CD14-positive monocyte (primary cell): ENCODE data around the gene ASCL3. TPM values are rescaled to one million over a fixed set of nuclear protein-coding genes. Genes with fewer than 3 reads are reported as not detected.

ENCODE experiments used
- DNase-seq, 3 donors: peaks; one replicate each; pipeline ENCODE4 v3.0.0-alpha.2; 2011 to 2022
- H2AFZ ChIP-seq: 2 replicates; pipeline ENCODE4 v1.6.0; 2012; ENCODE audit warnings: mild to moderate bottlenecking, low read depth, low read length, inconsistent platforms; ENCODE audit not compliant: insufficient read depth, poor library complexity, severe bottlenecking
- H3K27ac ChIP-seq, 2 donors: 1 replicate in 1 of 2; 2 replicates in 1 of 2; pipeline ENCODE4 v1.5.1; 2012 to 2013; ENCODE audit warnings: low read length in 2 of 2, control low read depth in 1 of 2, inconsistent platforms in 1 of 2, low read depth in 1 of 2, mild to moderate bottlenecking in 1 of 2
- H3K27me3 ChIP-seq, 2 donors: one replicate each; pipeline versions ENCODE4 v1.6.0 to v1.6.1; 2011 to 2013; ENCODE audit warnings: low read length in 2 of 2; ENCODE audit not compliant: control insufficient read depth in 2 of 2, insufficient read depth in 2 of 2
- H3K36me3 ChIP-seq, 2 donors: replicated peaks in 1 of 2; 1 replicate in 1 of 2; 2 replicates in 1 of 2; pipeline versions ENCODE4 v1.5.1 to v1.6.1; 2012 to 2013; ENCODE audit warnings: low read length in 2 of 2, control low read depth in 1 of 2, inconsistent platforms in 1 of 2, mild to moderate bottlenecking in 1 of 2; ENCODE audit not compliant: insufficient read depth in 2 of 2, control insufficient read depth in 1 of 2
- H3K4me1 ChIP-seq, 2 donors: 1 replicate in 1 of 2; 2 replicates in 1 of 2; pipeline versions ENCODE4 v1.5.1 to v1.6.1; 2012 to 2013; ENCODE audit warnings: low read length in 2 of 2, control low read depth in 1 of 2, inconsistent platforms in 1 of 2, mild to moderate bottlenecking in 1 of 2, moderate library complexity in 1 of 2; ENCODE audit not compliant: insufficient read depth in 2 of 2, control insufficient read depth in 1 of 2
- H3K4me2 ChIP-seq: replicated peaks from 2 replicates; pipeline ENCODE3; 2012; ENCODE audit warnings: low read length, moderate library complexity, mild to moderate bottlenecking; ENCODE audit not compliant: poor library complexity, severe bottlenecking; ENCODE audit errors: extremely low read depth
- H3K4me3 ChIP-seq, 3 experiments: fragments of 200-600 bp in 1 of 3; sonication (generic) in 1 of 3; replicated peaks in 1 of 3; 1 replicate in 2 of 3; 2 replicates in 1 of 3; pipeline ENCODE4 v1.5.1; 2011 to 2013; ENCODE audit warnings: low read length in 3 of 3, mild to moderate bottlenecking in 3 of 3, control low read depth in 2 of 3, low read depth in 2 of 3, inconsistent platforms in 1 of 3, moderate library complexity in 1 of 3
- H3K79me2 ChIP-seq: 2 replicates; pipeline ENCODE4 v1.6.0; 2012; ENCODE audit warnings: mild to moderate bottlenecking, control low read depth, inconsistent platforms, low read length, moderate library complexity; ENCODE audit not compliant: insufficient read depth
- H3K9ac ChIP-seq: 2 replicates; pipeline ENCODE4 v1.6.0; 2017; ENCODE audit warnings: low read length, mild to moderate bottlenecking; ENCODE audit not compliant: insufficient read depth, poor library complexity, severe bottlenecking
- H3K9me3 ChIP-seq, 2 donors: replicated peaks in 1 of 2; 1 replicate in 1 of 2; 2 replicates in 1 of 2; pipeline versions ENCODE4 v1.5.1 to v1.6.1; 2012 to 2013; ENCODE audit warnings: low read length in 2 of 2, control low read depth in 1 of 2; ENCODE audit not compliant: control insufficient read depth in 1 of 2, insufficient read depth in 1 of 2
- H4K20me1 ChIP-seq: 2 replicates; pipeline ENCODE4 v1.6.0; 2012; ENCODE audit warnings: mild to moderate bottlenecking, low read length, control low read depth, moderate library complexity; ENCODE audit not compliant: insufficient read depth
- H3K27ac Mint-ChIP-seq, 7 donors: one replicate each; pipeline ENCODE4 v1.8.0; 2020; ENCODE audit warnings: mild to moderate bottlenecking in 7 of 7, mixed read lengths in 7 of 7, moderate library complexity in 6 of 7, inconsistent platforms in 2 of 7
- H3K27me3 Mint-ChIP-seq, 3 donors: one replicate each; pipeline ENCODE4 v1.8.0; 2021 to 2022; ENCODE audit warnings: low read depth in 3 of 3, mild to moderate bottlenecking in 3 of 3, mixed read lengths in 3 of 3, moderate library complexity in 3 of 3, inconsistent platforms in 1 of 3
- H3K36me3 Mint-ChIP-seq, 2 donors: one replicate each; pipeline ENCODE4 v1.8.0; 2020; ENCODE audit warnings: mixed read lengths in 2 of 2, inconsistent platforms in 1 of 2, mild to moderate bottlenecking in 1 of 2
- H3K4me1 Mint-ChIP-seq: one replicate; pipeline ENCODE4 v1.8.0; 2020; ENCODE audit warnings: mild to moderate bottlenecking, mixed read lengths
- H3K4me3 Mint-ChIP-seq, 2 donors: one replicate each; pipeline ENCODE4 v1.8.0; 2020; ENCODE audit warnings: mild to moderate bottlenecking in 2 of 2, mixed read lengths in 2 of 2, moderate library complexity in 1 of 2
- H3K9me3 Mint-ChIP-seq, 7 donors: one replicate each; pipeline ENCODE4 v1.8.0; 2020 to 2022; ENCODE audit warnings: mixed read lengths in 7 of 7, mild to moderate bottlenecking in 6 of 7, moderate library complexity in 6 of 7, inconsistent platforms in 2 of 7
- CTCF ChIP-seq: fragments of 200-600 bp; IDR thresholded peaks from one replicate; pipeline ENCODE4 v1.8.0; 2022; ENCODE audit warnings: antibody characterized with exemption, mild to moderate bottlenecking
- WGBS: methylation state at CpG from one replicate; pipeline ENCODE4 v1.1.5; 2013; ENCODE audit warnings: missing lambda C conversion rate; ENCODE audit not compliant: insufficient coverage; 5-methylcytosine and 5-hydroxymethylcytosine counted together
- intact Hi-C, 2 donors: fragments of 100-400 bp; cut with micrococcal nuclease; formaldehyde crosslinking; loops; one replicate each; pipeline versions ENCODE4 v1.15.0 to v1.15.1; 2023
- polyA minus RNA-seq: library from RNA; depleted of rRNA, polyadenylated mRNA; stranded (reverse); fragments of >200 nt; gene quantifications from 2 replicates; pipeline ENCODE4 v1.2.3, GENCODE V29; 2012
- polyA plus RNA-seq, 3 donors: library from polyadenylated mRNA; depleted of rRNA in 1 of 3; unstranded in 2 of 3; stranded (reverse) in 1 of 3; fragments of 300-500 nt in 2 of 3; fragments of >200 nt in 1 of 3; fragmentation: Illumina TruSeq in 2 of 3; gene quantifications; 1 replicate in 2 of 3; 2 replicates in 1 of 3; pipeline ENCODE4 v1.2.3, GENCODE V29; 2012 to 2021
- total RNA-seq, 12 experiments: library from RNA in 1 of 12; stranded (reverse) in 1 of 12; fragments of 120-200 nt in 1 of 12; gene quantifications; one replicate each; pipeline ENCODE4 v1.2.4 and lab custom pipeline; 2013 to 2026; ENCODE audit warnings: mixed read lengths in 6 of 12, inconsistent platforms in 1 of 12

The ASCL3 gene
- total RNA-seq (2013): not detected
- polyA plus RNA-seq: not detected
- not detected in 2 replicates for polyA minus RNA-seq
- total RNA-seq (lab: John Stamatoyannopoulos, UW): 0 to 0.15 (median 0) reads per million in 11 experiments

- no peak within 1 kb of the TSS for H3K4me3 ChIP-seq
- Mint-ChIP-seq H3K27ac (peak within 1 kb of the TSS in 1 of 7 donors; percentile 35), H3K36me3 (peaks cover 11 to 12% of the 10 kb centered on the region in 2 donors), H3K27me3 (no peaks in the 10 kb centered on the region), H3K9me3 (no peaks in the 10 kb centered on the region), H3K4me3 (no peak within 1 kb of the TSS), H3K4me1 (no peaks in the 10 kb centered on the region)
- no CpG with 5 or more reads among the region's 5 CpGs for WGBS
- H4K20me1 ChIP-seq: no peaks in the 10 kb centered on the region
- H3K9me3 ChIP-seq: no peaks in the 10 kb centered on the region
- no peak within 1 kb of the TSS for H3K4me2 ChIP-seq
- H2AFZ ChIP-seq: no peak within 1 kb of the TSS
- DNase-seq: no peak
- intact Hi-C loops: no loop called here
- peaks cover 7 to 8% of the 10 kb centered on the region in 2 donors for H3K36me3 ChIP-seq
- no peak within 1 kb of the TSS for H3K9ac ChIP-seq
- H3K4me1 ChIP-seq: no peaks in the 10 kb centered on the region
- H3K27me3 ChIP-seq: no peaks in the 10 kb centered on the region
- no peak within 1 kb of the TSS for H3K27ac ChIP-seq
- no peaks in the 10 kb centered on the region for H3K79me2 ChIP-seq
- TF ChIP-seq CTCF: no peak
Measured at GRCh38 chr11:8942518-8943066, at the start of gene ASCL3. Gene ASCL3 (minus strand): TSS chr11:8943016. CDS start chr11:8938161, 4,855 bp downstream.

- Histone ChIP-seq H3K27ac (peak overlapping the region in 1 of 2 donors; percentile 29), H3K9me3 (no peaks in the 10 kb centered on the region), H3K4me3 (no peak overlapping the region), H4K20me1 (no peaks in the 10 kb centered on the region), H3K36me3 (no peaks in the 10 kb centered on the region), H3K4me1 (peaks cover 9 to 12% of the 10 kb centered on the region in 2 donors), H3K79me2 (no peaks in the 10 kb centered on the region), H3K9ac (no peak overlapping the region), H3K4me2 (no peak overlapping the region), H3K27me3 (no peaks in the 10 kb centered on the region), H2AFZ (peak overlapping the region; percentile 10)
- peak overlapping the region in 1 of 2 donors; percentile 62 for H3K4me3 Mint-ChIP-seq
- H3K27ac Mint-ChIP-seq: peak overlapping the region in 6 of 7 donors; percentile 4 to 71 (median 57)
- TF ChIP-seq CTCF: no peak
- intact Hi-C loops: no loop called here
- peaks cover 0 to 1% (median 0%) of the 10 kb centered on the region in 7 donors for H3K9me3 Mint-ChIP-seq
- peaks cover 19% of the 10 kb centered on the region for H3K4me1 Mint-ChIP-seq
- no peaks in the 10 kb centered on the region for H3K36me3 Mint-ChIP-seq
- no CpG with 5 or more reads among the region's 1 CpG for WGBS
- H3K27me3 Mint-ChIP-seq: no peaks in the 10 kb centered on the region
- DNase-seq: peak in 2 of 3 donors; percentile 19 to 35
Measured at GRCh38 chr11:8989453-8989852, 46.6 kb upstream of the ASCL3 start.
